Type B pancreatic cell (in vitro differentiated cells): ENCODE data around the gene SIGLEC5. TPM values are rescaled to one million over a fixed set of nuclear protein-coding genes. Genes with fewer than 3 reads are reported as not detected.

ENCODE experiments used
- DNase-seq: peaks from one replicate; pipeline ENCODE4 v3.0.0; 2021; ENCODE audit warnings: mixed read lengths; ENCODE audit not compliant: unreplicated experiment; ENCODE audit errors: extremely low spot score
- H3K27ac Mint-ChIP-seq: 2 replicates; pipeline ENCODE4 v1.8.0; 2021; ENCODE audit warnings: mild to moderate bottlenecking, mixed read lengths
- H3K27me3 Mint-ChIP-seq: 2 replicates; pipeline ENCODE4 v1.8.0; 2021; ENCODE audit warnings: mixed read lengths
- H3K36me3 Mint-ChIP-seq: 2 replicates; pipeline ENCODE4 v1.8.0; 2021; ENCODE audit warnings: mixed read lengths
- H3K4me1 Mint-ChIP-seq: one replicate; pipeline ENCODE4 v1.8.0; 2021; ENCODE audit warnings: mixed read lengths; ENCODE audit not compliant: unreplicated experiment
- H3K4me3 Mint-ChIP-seq: 2 replicates; pipeline ENCODE4 v1.8.0; 2021; ENCODE audit warnings: mild to moderate bottlenecking, mixed read lengths
- H3K9me3 Mint-ChIP-seq: 2 replicates; pipeline ENCODE4 v1.8.0; 2021; ENCODE audit warnings: mixed read lengths
- total RNA-seq: library from RNA; stranded (reverse); gene quantifications from 2 replicates; pipeline ENCODE4 v1.2.1, GENCODE V29; 2021; ENCODE audit warnings: low replicate concordance
- TF ChIP-seq, protein P1 (sequence below): fragments of 200-600 bp; sonication (generic); conservative IDR thresholded peaks from 2 replicates; pipeline ENCODE4 v1.5.0; 2021; ENCODE audit warnings: antibody characterized with exemption, mild to moderate bottlenecking

Gene SIGLEC5
- total RNA-seq, 1 donor from 2014 or later, result not detected

DNA sequence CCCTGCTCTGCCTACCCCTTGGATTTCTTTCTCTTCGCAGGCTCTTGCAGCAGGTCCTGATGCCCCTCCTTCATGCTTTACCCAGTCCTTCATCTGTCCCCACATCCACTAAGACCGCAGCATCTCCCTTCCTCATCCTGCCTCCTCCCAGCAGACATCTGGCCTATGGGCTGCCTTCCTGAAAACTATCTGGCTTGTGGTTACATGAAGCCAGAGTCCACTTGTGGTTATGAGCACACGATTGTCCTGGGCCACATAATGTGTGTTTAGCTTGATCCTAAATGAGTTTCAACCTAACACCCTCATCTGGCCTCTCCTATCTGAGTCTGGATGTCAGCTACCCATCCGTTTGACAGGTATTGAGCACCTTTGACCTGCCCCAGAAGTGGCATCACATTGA is 64.6 kb downstream of the SIGLEC5 start:
- no peak overlapping the region for H3K4me3 Mint-ChIP-seq
- no peaks in the 10 kb centered on the region for H3K36me3 Mint-ChIP-seq
- TF ChIP-seq, protein P1, sequence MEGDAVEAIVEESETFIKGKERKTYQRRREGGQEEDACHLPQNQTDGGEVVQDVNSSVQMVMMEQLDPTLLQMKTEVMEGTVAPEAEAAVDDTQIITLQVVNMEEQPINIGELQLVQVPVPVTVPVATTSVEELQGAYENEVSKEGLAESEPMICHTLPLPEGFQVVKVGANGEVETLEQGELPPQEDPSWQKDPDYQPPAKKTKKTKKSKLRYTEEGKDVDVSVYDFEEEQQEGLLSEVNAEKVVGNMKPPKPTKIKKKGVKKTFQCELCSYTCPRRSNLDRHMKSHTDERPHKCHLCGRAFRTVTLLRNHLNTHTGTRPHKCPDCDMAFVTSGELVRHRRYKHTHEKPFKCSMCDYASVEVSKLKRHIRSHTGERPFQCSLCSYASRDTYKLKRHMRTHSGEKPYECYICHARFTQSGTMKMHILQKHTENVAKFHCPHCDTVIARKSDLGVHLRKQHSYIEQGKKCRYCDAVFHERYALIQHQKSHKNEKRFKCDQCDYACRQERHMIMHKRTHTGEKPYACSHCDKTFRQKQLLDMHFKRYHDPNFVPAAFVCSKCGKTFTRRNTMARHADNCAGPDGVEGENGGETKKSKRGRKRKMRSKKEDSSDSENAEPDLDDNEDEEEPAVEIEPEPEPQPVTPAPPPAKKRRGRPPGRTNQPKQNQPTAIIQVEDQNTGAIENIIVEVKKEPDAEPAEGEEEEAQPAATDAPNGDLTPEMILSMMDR, result no peak
- H3K27ac Mint-ChIP-seq, result no peak overlapping the region
- DNase-seq, result no peak
- H3K9me3 Mint-ChIP-seq, result no peaks in the 10 kb centered on the region
- H3K27me3 Mint-ChIP-seq, result peaks cover 37% of the 10 kb centered on the region
- no peaks in the 10 kb centered on the region for H3K4me1 Mint-ChIP-seq

DNA sequence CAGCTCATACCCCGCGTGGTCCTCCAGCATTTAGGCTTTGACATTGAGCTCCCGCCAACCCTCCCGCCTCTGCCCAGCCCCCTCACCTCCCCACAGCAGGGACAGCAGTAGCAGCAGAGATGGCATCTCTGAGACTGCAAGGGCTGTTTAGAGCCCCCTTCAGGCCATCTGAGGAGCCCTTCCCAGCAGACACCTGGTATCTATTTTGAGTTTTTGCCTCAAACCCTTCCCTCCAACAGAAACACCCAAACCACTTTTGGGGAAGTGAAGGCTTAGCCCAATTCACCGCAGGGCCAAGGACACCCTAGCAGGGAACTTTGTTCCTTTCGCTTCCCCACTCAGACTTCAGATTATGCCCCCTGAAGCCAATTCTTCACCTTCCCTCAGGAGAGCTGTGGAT is 65.4 kb downstream of the SIGLEC5 start:
- Mint-ChIP-seq H3K9me3 (no peaks in the 10 kb centered on the region), H3K4me1 (no peaks in the 10 kb centered on the region), H3K36me3 (no peaks in the 10 kb centered on the region), H3K4me3 (no peak overlapping the region), H3K27ac (no peak overlapping the region), H3K27me3 (peaks cover 37% of the 10 kb centered on the region)
- TF ChIP-seq, protein P1, result no peak
- DNase-seq, result no peak

Other genes with a start within 250 kb of the SIGLEC5 start
- 19.5 TPM in 1 of 2 replicates, not detected in the other for gene LIM2, start 242.4 kb downstream of the SIGLEC5 start, total RNA-seq
- 0.43 TPM in 1 of 2 replicates, not detected in the other for gene C19orf84, start 239.8 kb downstream of the SIGLEC5 start, total RNA-seq
- gene SIGLEC10, start 212.8 kb downstream of the SIGLEC5 start, total RNA-seq, result not detected in 2 replicates
- not detected in 2 replicates for gene SIGLEC8, start 171.9 kb downstream of the SIGLEC5 start, total RNA-seq
- 0.19 TPM in 1 of 2 replicates, not detected in the other for gene CEACAM18, start 151.9 kb downstream of the SIGLEC5 start, total RNA-seq
- not detected in 2 replicates for gene SIGLEC12, start 128.6 kb downstream of the SIGLEC5 start, total RNA-seq
- gene SIGLEC6, start 98.7 kb downstream of the SIGLEC5 start, total RNA-seq, result not detected in 2 replicates
- gene ZNF175, start 59.1 kb downstream of the SIGLEC5 start, total RNA-seq, result 7.9 and 14.0 TPM in 2 replicates
- not detected in 2 replicates for gene SIGLEC14, start 16.4 kb upstream of the SIGLEC5 start, total RNA-seq
- gene SPACA6, start 62.9 kb upstream of the SIGLEC5 start, total RNA-seq, result 12.8 and 28.7 TPM in 2 replicates
- not detected in 2 replicates for gene HAS1, start 93.6 kb upstream of the SIGLEC5 start, total RNA-seq
- not detected in 2 replicates for gene FPR1, start 121.5 kb upstream of the SIGLEC5 start, total RNA-seq
- not detected in 2 replicates for gene FPR2, start 130.8 kb upstream of the SIGLEC5 start, total RNA-seq
- not detected in 2 replicates for gene FPR3, start 164.8 kb upstream of the SIGLEC5 start, total RNA-seq